ENCODE results near the gene FAM53A. TPM values are rescaled to one million over a fixed set of nuclear protein-coding genes. Genes with fewer than 3 reads are reported as not detected.

FAM53A gene
- total RNA-seq, 1 donor from 2014 or later, result 0.49 TPM

DNA sequence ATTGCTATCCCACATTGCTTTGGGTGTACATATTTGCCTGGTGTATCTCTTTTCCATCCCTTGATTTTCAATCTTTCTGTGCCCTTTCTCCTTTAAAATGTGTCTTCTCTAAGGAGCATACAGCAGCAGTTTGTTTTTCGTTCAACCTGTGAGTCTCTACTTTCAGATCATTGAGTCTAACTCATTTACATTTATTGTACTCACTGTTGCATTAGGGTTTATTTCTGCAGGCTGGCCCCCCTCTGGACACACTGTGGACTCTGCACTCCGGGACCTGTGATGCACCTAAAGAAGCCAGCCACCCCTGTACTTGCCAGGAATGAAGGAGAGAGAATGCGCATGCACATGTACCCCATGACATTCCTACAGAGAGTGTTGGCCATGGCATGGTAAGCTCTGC lies 93.0 kb downstream of the FAM53A start:
- no peak for ATAC-seq
- peak; percentile 21 for DNase-seq (ENCODE audit: missing footprints)
- intact Hi-C loops (cut with DNase I), result no loop called here

DNA sequence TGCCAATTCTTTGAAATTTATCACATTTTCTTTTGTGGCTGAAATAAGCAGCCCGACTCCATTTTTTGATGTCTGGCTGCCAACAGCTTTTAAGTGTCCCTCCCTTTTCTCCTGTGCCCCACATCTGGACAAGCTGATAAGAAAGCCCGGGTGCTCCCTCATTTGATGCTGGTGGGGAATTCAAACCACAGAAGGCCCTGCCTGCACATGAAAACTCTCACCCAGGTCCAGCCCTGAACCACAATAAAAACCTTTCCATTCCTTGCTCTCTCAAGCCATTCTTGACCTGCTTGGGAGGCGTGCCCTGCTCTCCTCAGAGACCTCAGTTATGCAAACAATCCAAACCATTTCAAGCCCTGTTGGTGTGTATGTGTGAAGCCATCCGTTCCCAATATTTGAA lies 93.9 kb downstream of the FAM53A start:
- intact Hi-C loops (cut with DNase I), result no loop called here
- DNase-seq (ENCODE audit: missing footprints) (peak; percentile 4), ATAC-seq (no peak)

Other genes starting within 250 kb of the FAM53A start
- 13.7 TPM for gene SLBP, start 28.0 kb upstream of the FAM53A start, total RNA-seq
- gene TMEM129, start 37.0 kb upstream of the FAM53A start, total RNA-seq, result 26.3 TPM
- gene TACC3, start 37.2 kb upstream of the FAM53A start, total RNA-seq, result 7.0 TPM
- gene FGFR3, start 109.0 kb upstream of the FAM53A start, total RNA-seq, result 1.8 TPM
- gene LETM1, start 171.8 kb upstream of the FAM53A start, total RNA-seq, result 39.8 TPM
- 37.0 TPM for gene NSD2, start 187.1 kb upstream of the FAM53A start, total RNA-seq